ENCODE measurements around the gene MAGEB5.
"Not testable (repeated sequence)": the region's sequence is repeated elsewhere in the genome, so short reads cannot be mapped to it uniquely, and the experiment has no call there.

MAGEB5 gene, protein sequence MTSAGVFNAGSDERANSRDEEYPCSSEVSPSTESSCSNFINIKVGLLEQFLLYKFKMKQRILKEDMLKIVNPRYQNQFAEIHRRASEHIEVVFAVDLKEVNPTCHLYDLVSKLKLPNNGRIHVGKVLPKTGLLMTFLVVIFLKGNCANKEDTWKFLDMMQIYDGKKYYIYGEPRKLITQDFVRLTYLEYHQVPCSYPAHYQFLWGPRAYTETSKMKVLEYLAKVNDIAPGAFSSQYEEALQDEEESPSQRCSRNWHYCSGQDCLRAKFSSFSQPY

DNA sequence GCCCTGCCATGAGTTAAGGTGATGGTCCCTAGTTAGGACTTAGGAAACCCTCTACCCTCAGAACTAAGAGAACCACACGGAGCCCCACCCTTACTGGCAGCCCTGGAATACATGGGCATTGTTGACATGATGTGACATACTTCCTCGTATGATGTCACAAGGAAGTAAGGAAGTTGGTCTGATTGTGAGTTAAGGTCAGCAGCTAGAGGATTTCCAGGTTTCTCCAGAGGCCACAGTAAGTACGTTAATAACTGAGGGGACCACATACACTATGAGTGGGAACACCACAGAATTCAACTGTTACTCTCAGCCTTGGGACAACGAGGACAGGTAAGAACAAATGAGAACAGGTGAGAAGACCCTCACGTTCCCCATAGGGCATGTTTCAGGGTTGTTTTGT is at the start of gene MAGEB5:
MAGEB5 (plus strand) TSS at position 301 of the 400 bp plus-strand sequence. CDS start 1,133 bp downstream, outside the sequence.
- DNase-seq: no peak

DNA sequence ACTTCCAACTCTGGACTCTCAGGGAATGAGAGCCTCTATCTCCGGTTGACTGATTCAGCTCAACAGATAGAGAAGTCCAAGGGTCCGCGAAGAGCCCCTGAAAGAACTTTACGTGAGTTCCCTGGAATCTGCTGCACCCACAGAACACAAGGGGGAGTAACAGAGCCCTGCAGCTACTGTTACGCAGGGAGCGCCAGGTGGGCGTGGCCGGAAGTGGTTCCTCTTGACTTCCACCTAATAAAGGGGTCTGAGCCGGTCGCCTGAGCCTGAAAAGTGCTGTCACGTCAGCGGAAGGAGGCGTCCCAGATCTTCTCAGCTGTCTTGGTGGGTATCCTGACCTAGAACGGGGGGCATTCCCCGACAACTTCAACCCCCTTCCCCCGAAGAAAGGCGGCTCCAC is 23.8 kb upstream of the MAGEB5 start, which contains the start of gene MAGEB6:
MAGEB6 (plus strand) TSS at position 237 of the 400 bp plus-strand sequence. CDS start 1,407 bp downstream, outside the sequence.
- no peak for DNase-seq

DNA sequence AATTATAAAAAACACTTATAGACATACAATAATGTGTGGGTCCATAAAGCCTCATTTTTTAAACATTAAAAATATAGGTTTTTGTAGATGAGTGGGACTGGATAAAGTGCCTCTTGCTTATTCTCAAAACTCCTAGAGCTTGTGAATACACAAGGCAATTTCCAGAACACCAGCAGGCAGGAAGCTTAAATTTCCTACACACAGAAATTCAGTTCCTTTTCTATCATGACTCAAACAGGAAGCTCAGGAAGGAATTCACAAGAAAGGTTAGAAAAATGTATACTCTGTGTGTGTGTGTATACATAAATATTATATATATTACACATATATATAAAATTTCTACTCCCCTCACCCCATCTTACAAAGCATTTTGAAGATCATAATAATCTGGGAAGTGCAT is 12.4 kb upstream of the MAGEB5 start:
- no peak for DNase-seq

DNA sequence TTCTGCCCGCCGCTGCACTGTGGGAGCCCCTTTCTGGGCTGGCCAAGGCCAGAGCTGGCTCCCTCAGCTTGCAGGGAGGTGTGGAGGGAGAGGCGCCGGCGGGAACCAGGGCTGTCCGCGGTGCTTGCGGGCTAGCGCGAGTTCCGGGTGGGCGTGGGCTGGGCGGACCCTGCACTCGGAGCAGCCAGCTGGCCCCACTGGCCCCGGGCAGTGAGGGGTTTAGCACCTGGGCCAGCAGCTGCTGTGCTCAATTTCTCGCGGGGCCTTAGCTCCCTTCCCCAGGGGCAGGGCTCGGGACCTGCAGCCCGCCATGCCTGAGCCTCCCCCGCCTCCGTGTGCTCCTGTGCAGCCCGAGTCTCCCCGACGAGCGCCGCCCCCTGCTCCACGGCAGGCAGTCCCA is 11.3 kb upstream of the MAGEB5 start:
- not testable (repeated sequence) for DNase-seq

DNA sequence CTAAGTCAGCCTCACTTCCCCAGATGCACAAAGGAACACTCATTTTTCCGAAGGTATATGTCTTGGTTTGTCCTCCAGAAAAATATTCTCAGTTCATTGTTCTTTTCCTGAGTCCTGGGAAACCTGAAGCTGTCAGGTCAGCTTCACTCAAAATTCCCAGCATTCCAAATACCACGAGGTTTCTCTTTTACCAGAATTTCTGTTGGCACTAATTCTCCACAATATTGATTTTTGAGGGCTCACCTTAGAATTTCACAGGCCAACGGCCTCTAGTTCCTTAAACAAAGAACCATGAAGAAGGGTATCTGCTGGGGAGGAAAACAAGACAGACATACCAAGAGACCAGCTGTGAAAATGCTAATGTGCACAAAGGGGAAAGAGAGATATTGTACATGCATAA is 8.0 kb upstream of the MAGEB5 start:
- no peak for DNase-seq

DNA sequence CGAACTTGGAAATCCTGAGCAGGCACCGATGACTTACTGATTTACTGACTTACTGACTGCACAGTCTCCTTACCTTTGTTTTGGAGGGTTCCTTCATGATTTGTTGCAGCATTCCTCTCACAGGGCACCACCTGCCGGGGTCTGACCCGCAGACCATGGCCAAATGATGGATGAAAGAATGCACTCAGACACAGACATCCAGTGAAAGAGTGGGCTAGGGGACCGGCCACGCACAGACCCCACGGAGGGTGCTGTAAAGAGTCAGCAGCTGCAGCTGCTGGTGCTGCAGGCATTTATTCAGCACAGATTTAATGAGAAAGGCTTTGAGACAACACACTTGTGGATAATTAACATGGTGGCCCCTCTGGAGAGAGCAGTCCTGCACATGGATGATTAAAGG is 3.4 kb downstream of the MAGEB5 start:
- DNase-seq: no peak

DNA sequence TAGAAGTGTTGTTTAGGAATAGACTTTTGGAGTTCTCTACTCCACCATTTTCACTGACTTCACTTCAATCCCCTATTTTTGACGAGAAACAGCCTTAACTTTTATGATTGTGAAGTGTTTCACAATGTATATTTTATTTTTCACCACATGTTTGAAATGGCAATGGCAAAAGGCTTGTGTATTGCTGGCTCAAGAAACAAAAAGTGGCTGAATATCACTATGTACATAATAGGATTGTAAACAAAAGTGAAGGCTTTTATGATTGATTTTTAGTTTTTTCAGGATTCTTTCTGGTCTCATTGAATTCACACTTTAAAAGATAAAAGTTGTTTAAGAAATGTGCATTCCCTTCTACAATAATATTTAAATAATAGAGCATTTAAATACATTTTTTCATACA is 18.2 kb downstream of the MAGEB5 start:
- DNase-seq: no peak

DNA sequence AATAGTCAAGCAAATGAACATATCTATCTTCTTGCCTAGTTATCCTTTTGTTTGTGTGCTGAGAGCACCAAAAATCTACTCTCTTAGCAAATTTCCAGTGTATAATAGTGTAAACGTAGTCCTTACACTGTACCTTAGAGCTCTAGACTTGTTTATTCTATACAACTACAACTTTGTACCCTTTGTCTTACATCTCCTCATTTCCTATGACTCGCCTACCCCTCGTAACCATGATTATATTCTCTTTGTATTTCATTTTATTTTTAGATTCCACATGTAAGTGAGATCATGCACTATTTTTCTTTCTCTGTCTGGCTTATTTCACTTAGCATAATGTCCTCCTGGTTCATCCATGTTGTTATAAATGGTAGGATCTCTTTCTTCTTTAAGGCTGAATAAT is 37.6 kb downstream of the MAGEB5 start:
- DNase-seq: no peak

DNA sequence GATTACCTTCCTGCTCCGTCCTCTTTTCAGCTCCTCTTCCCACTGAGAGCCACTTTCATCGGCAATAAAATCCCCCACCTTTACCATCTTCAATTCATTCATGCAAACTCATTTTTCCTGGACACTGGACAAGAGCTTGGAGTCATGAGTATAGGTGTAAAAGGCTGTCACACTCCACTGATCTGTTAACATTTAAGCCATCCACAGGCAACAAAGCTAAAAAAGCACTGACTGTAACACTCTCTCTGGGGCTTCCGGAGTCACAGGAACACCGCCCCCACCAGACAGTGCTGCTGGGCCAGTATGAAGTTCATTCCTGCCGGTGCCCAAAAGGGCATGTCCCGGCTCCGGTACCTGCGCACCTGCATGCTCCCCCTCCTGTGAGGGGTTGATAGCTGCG is 38.5 kb downstream of the MAGEB5 start:
- DNase-seq: no peak

DNA sequence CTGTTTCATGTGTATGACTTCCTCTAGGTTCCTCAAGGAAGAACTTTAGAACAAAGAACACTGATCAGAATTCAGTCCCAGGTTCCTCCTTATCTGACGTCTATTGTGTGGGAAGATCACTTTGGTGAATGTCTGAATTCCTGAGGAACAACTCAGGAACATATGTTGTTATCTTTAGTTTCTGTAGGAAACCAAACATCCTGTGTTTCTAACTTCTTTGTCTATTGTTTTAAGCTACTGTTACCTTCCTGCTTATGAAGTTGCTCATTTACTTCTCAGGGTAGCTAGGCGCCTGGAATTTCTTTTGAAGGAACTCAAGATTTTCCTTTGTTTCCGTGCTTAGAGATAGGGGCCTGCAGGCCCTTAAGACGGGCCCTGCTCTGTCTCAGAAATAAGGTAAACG is 46.2 kb downstream of the MAGEB5 start:
- DNase-seq: no peak
